ENCODE results near the gene POM121C.
"Not testable (repeated sequence)": the region's sequence is repeated elsewhere in the genome, so short reads cannot be mapped to it uniquely, and the experiment has no call there.

POM121C gene

DNA sequence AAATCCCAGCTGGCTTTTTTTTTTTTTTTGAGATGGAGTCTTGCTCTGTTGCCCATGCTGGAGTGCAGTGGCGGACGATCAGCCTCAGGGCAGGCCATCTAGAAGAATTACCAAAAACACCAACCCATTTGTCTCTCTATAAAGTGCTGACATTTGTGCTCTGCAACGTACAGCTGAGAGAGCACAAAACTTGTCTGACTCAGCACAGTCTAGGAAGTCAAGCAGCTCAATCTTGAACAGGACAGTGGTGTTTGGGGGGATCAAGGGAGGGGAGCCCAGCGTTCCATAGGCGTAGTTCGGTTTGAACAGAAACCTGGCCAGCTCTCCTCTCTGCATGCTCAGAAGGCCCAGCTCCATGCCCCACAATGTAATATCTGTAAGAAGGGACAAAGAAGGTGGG is 92.9 kb downstream of the POM121C start:
- DNase-seq (ENCODE audit: low read depth, low spot score) = not testable (repeated sequence)

DNA sequence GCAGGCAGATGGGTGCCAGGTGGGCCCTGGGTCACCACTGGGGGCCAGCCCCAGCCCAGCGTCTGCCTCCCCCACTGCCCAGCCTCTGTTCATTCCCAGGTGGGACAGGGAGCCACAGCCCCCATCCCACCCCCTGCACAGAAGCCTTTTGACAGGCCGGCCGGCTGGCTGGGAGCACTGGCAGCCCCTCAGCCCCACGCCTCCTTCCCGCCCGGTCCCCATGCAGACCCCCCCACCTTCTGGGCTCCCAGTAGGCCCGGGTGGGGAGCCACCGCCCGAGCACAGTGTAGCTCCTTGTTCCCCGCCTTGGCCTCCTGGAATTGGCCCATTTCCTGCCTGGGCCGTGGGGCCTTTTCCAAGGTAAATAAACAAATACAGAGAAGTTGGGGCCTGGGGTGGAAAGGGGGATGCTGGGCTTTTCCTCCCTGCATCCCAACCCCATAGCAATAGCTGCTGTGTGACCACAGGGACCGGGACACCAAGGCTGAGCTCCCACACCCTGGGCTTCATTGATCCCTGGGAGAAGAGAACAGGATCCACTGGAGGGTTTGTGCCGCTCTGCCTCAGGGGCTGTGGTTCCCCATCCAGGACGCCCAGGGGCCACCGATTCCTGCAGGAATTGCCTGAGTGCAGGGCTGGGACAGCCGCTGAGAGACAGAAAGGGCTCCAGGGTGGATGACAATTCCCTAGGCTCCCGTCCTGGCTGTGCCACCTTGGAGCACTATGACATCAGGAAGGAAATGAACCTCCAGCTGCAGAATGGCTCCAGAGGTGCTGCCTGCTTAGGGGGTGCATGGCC is 111.4 kb downstream of the POM121C start:
- not testable (repeated sequence) for DNase-seq (ENCODE audit: low read depth, low spot score)

DNA sequence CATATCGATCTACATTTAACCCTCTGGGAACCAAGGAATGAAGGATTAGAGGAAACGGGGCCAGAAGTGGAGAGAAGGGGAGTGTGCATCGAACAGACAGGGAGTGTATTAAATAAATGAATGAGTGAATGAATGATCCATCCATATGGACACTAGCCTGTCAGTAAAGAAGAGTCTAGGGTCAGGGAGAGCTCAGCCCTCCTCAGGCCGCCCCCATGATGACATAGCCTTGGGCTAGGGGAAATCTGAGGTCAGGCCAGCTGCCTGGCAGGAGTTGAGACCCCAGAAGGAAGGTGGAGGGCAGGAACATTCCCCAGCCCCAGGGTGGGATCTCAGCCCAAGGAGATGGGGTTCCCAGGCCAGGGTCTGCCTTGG is 112.0 kb downstream of the POM121C start:
- not testable (repeated sequence) for DNase-seq (ENCODE audit: low read depth, low spot score)

DNA sequence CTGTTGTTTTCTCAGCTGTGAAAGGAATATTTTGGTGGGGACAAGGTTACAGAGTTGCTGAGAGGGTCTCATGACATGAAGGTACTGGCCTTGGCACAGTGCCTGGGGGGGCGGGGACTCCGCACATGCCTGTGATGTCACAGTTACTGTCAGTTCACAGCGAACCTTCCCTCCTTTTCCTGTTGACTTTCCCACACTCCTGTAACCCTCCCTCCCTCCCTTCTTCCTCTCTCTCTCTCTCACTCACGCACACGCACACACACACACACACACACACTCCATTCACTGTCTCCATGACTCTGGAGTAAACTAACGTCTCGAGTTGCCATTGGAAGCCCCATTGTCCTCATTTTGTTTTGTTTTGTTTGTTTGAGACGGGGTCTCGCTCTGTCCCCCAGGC is 118.8 kb downstream of the POM121C start:
- DNase-seq (ENCODE audit: low read depth, low spot score) = not testable (repeated sequence)
